K562 (cell line): ENCODE measurements around the gene DIPK1B. TPM values are rescaled to one million over a fixed set of nuclear protein-coding genes. Genes with fewer than 3 reads are reported as not detected.
A peak's percentile ranks its signal among the peaks of the same experiment; 100 is the strongest.

Experiments used
- ARID3B ChIP-seq: fragments of 250-450 bp; sonication (Bioruptor Pico); IDR thresholded peaks from 2 replicates; pipeline ENCODE4 v1.4.0; 2020; ENCODE audit warnings: borderline replicate concordance
- BHLHE40 ChIP-seq: IDR thresholded peaks from 2 replicates; pipeline ENCODE4 v1.6.1; 2011; ENCODE audit warnings: low read length, improper control_type of control experiment
- BRF1 ChIP-seq: IDR thresholded peaks from 3 replicates; pipeline ENCODE4 v1.6.1; 2011; ENCODE audit warnings: borderline replicate concordance, mild to moderate bottlenecking; ENCODE audit not compliant: insufficient read length; ENCODE audit errors: extremely low read depth
- CBX3 ChIP-seq, 2 experiments: IDR thresholded peaks; 1 replicate in 1 of 2; 2 replicates in 1 of 2; pipeline ENCODE4 v1.6.1; 2012; ENCODE audit warnings: inconsistent platforms in 2 of 2, low read length in 2 of 2, borderline replicate concordance in 1 of 2, control low read depth in 1 of 2
- HNRNPUL1 ChIP-seq: fragments of 200-400 bp; formaldehyde crosslinking; IDR thresholded peaks from 2 replicates; pipeline ENCODE4 v1.6.1; 2017; ENCODE audit warnings: low read length
- ILK ChIP-seq: fragments of 450-650 bp; IDR thresholded peaks from 2 replicates; pipeline ENCODE4 v1.6.1; 2016; ENCODE audit warnings: missing genetic modification characterization, low read depth, mild to moderate bottlenecking, missing compliant biosample characterization, moderate library complexity, borderline replicate concordance
- KLF16 ChIP-seq: IDR thresholded peaks from 2 replicates; pipeline ENCODE4 v1.6.1; 2016; ENCODE audit warnings: antibody characterized with exemption
- MYC ChIP-seq, 2 experiments: fragments of 250-450 bp in 1 of 2; sonication (Bioruptor Pico) in 1 of 2; IDR thresholded peaks; 2 replicates each; pipeline versions ENCODE4 v1.5.1 to v1.6.1; 2012 to 2021; ENCODE audit warnings: low read depth in 2 of 2, borderline replicate concordance in 1 of 2, improper control_type of control experiment in 1 of 2, low read length in 1 of 2, mild to moderate bottlenecking in 1 of 2, moderate library complexity in 1 of 2
- MYNN ChIP-seq, 2 experiments: sonication (generic); formaldehyde crosslinking in 1 of 2; IDR thresholded peaks; 2 replicates each; pipeline versions ENCODE4 v1.5.0 to v1.6.1; 2016 to 2020; ENCODE audit warnings: antibody characterized with exemption in 1 of 2, missing genetic modification reagents in 1 of 2
- NR2C2 ChIP-seq, 2 experiments: fragments of 200-800 bp in 1 of 2; sonication (Bioruptor generic) in 1 of 2; sonication (generic) in 1 of 2; formaldehyde crosslinking in 1 of 2; IDR thresholded peaks; 2 replicates each; pipeline versions ENCODE4 v1.6.1 to v1.8.0; 2016 to 2022; ENCODE audit warnings: mild to moderate bottlenecking in 1 of 2, missing compliant biosample characterization in 1 of 2, missing genetic modification characterization in 1 of 2, missing genetic modification reagents in 1 of 2
- NR4A1 ChIP-seq, 2 experiments: fragments of 250-450 bp in 1 of 2; fragments of 450-650 bp in 1 of 2; sonication (Bioruptor Pico) in 1 of 2; IDR thresholded peaks; 2 replicates each; pipeline versions ENCODE4 v1.4.0 to v1.6.1; 2016 to 2020; ENCODE audit warnings: mild to moderate bottlenecking in 2 of 2, missing compliant biosample characterization in 1 of 2, missing genetic modification characterization in 1 of 2, moderate library complexity in 1 of 2
- PHF8 ChIP-seq: fragments of 200-600 bp; sonication (generic); IDR thresholded peaks from 2 replicates; pipeline ENCODE4 v1.6.1; 2012; ENCODE audit warnings: mixed run types, mild to moderate bottlenecking, inconsistent platforms, low read length, moderate library complexity, borderline replicate concordance
- RFX5 ChIP-seq: IDR thresholded peaks from 2 replicates; pipeline ENCODE4 v1.6.1; 2011; ENCODE audit warnings: low read depth, mild to moderate bottlenecking, improper control_type of control experiment, low read length
- SMAD2 ChIP-seq: fragments of 150-350 bp; IDR thresholded peaks from 2 replicates; pipeline ENCODE4 v1.6.1; 2014; ENCODE audit warnings: low read depth, mild to moderate bottlenecking, low read length
- SNRNP70 ChIP-seq: fragments of 200-400 bp; formaldehyde crosslinking; optimal IDR thresholded peaks from 2 replicates; pipeline ENCODE3; 2017; ENCODE audit warnings: low read depth, low read length
- XRCC4 ChIP-seq: IDR thresholded peaks from one replicate; pipeline ENCODE4 v1.6.1; 2011; ENCODE audit not compliant: insufficient read depth, insufficient read length; ENCODE audit errors: extremely low read depth
- ZBTB17 ChIP-seq: fragments of 450-650 bp; formaldehyde crosslinking; IDR thresholded peaks from 2 replicates; pipeline ENCODE4 v1.4.0; 2020; ENCODE audit warnings: mild to moderate bottlenecking
- ZHX1 ChIP-seq: fragments of 150-350 bp; conservative IDR thresholded peaks from 2 replicates; pipeline ENCODE4 v1.6.1; 2014; ENCODE audit warnings: low read length
- ZKSCAN1 ChIP-seq: fragments of 150-350 bp; IDR thresholded peaks from 2 replicates; pipeline ENCODE4 v1.6.1; 2016; ENCODE audit warnings: low read depth, low read length
- ZNF165 ChIP-seq: fragments of 250-450 bp; sonication (Bioruptor Pico); IDR thresholded peaks from 2 replicates; pipeline ENCODE4 v1.4.0; 2020; ENCODE audit warnings: borderline replicate concordance
- ZNF436 ChIP-seq: fragments of 250-450, 450-650 bp; sonication (Bioruptor Pico); formaldehyde crosslinking; IDR thresholded peaks from 2 replicates; pipeline ENCODE4 v1.7.0; 2020; ENCODE audit warnings: mild to moderate bottlenecking
- ZNF655 ChIP-seq: fragments of 250-450 bp; sonication (Bioruptor Pico); IDR thresholded peaks from 2 replicates; pipeline ENCODE4 v1.5.0; 2021
- ZNF717 ChIP-seq: fragments of 250-450 bp; sonication (Bioruptor Pico); IDR thresholded peaks from 2 replicates; pipeline ENCODE4 v1.5.0; 2021
- polyA plus RNA-seq, 8 experiments: library from polyadenylated mRNA; depleted of rRNA in 4 of 8; stranded (reverse) in 5 of 8; unstranded in 3 of 8; fragments of >200 nt; fragmentation: Nextera tagmentation in 2 of 8; fragmentation: Illumina TruSeq in 1 of 8; extraction: Ambion mirVana in 2 of 8; extraction: Trizol in 1 of 8; gene quantifications; 2 replicates each; pipeline versions ENCODE4 v1.2.1 to v1.2.3, GENCODE V29; 2011 to 2014; ENCODE audit warnings: inconsistent platforms in 1 of 8, missing spikeins in 1 of 8
- total RNA-seq, 7 experiments: library from RNA; depleted of rRNA in 6 of 7; stranded (reverse); fragments of >200 nt in 6 of 7; fragmentation: Illumina TruSeq in 2 of 7; extraction: Trizol in 2 of 7; gene quantifications; 2 replicates each; pipeline versions ENCODE4 v1.2.1 to v1.2.3, GENCODE V29; 2011 to 2021; ENCODE audit warnings: low replicate concordance in 1 of 7

DIPK1B gene
- total and polyA plus RNA-seq, 9 of the 15 experiments (the other 6 are each of a cell fraction or from before 2014, with no cell fraction given), result 0.08 to 22.3 (median 5.9) TPM

- no peak for TF ChIP-seq ZHX1
- no peak for TF ChIP-seq NR4A1 (CRISPR knock-in tag; IDR thresholded peaks at IDR 0.05)
- TF ChIP-seq NR4A1 (tag; IDR thresholded peaks at IDR 0.05), result no peak
- TF ChIP-seq SMAD2, result no peak
- peak; percentile 14; the same call in 1 of the 2 replicates for TF ChIP-seq MYNN (IDR thresholded peaks at IDR 0.05)
- no peak for TF ChIP-seq MYNN (CRISPR knock-in tag; IDR thresholded peaks at IDR 0.05)
- no peak for TF ChIP-seq ZKSCAN1
- no peak for TF ChIP-seq ZNF436 (CRISPR knock-in tag)
- TF ChIP-seq MYC (IDR thresholded peaks at IDR 0.05; ENCODE audit: low read depth, low read length), result no peak
- no peak for TF ChIP-seq MYC (CRISPR knock-in tag; IDR thresholded peaks at IDR 0.05; ENCODE audit: borderline replicate concordance, low read depth)
- TF ChIP-seq XRCC4, result no peak
- no peak for TF ChIP-seq ZBTB17
- TF ChIP-seq SNRNP70, result no peak
- no peak for TF ChIP-seq NR2C2 (CRISPR knock-in tag; IDR thresholded peaks at IDR 0.05)
- no peak for TF ChIP-seq NR2C2 (tag; IDR thresholded peaks at IDR 0.05)
- TF ChIP-seq HNRNPUL1, result peak; percentile 31; the same call in 1 of the 2 replicates
- no peak for TF ChIP-seq CBX3 (IDR thresholded peaks at IDR 0.05; ENCODE audit: borderline replicate concordance in 1 of 2, low read length in 2 of 2)
- no peak for TF ChIP-seq PHF8
- no peak for TF ChIP-seq ARID3B (CRISPR knock-in tag)
- TF ChIP-seq ZNF165 (CRISPR knock-in tag), result no peak
- no peak for TF ChIP-seq ZNF717
- TF ChIP-seq BRF1, result no peak
- TF ChIP-seq KLF16, result no peak
- no peak for TF ChIP-seq ZNF655 (CRISPR knock-in tag)
- TF ChIP-seq BHLHE40, result no peak
- TF ChIP-seq RFX5, result no peak
- TF ChIP-seq ILK (tag), result no peak
Measured at GRCh38 chr9:136669791-136670464, 42.4 kb upstream of the DIPK1B start (continued).
